B cell (primary cell): ENCODE measurements around the gene PLVAP.

Experiments
- CTCF ChIP-seq: fragments of 200-600 bp; IDR thresholded peaks from one replicate; pipeline ENCODE4 v1.8.0; 2022; ENCODE audit warnings: antibody characterized with exemption, mild to moderate bottlenecking
- EZH2 ChIP-seq: IDR thresholded peaks from 2 replicates; pipeline ENCODE4 v1.6.1; 2012; ENCODE audit warnings: borderline replicate concordance, low read depth, mild to moderate bottlenecking, moderate library complexity, low read length; ENCODE audit not compliant: insufficient read depth, poor library complexity, severe bottlenecking

GRCh38 chr19:17347361-17347760 lies 29.8 kb downstream of the PLVAP start:
- no peak for TF ChIP-seq CTCF
- no peak for TF ChIP-seq EZH2
